Measurements from ENCODE around the gene ZKSCAN1. TPM values are rescaled to one million over a fixed set of nuclear protein-coding genes. Genes with fewer than 3 reads are reported as not detected.

The ZKSCAN1 gene
- total RNA-seq, 1 experiment from 2014 or later = 61.2 TPM

DNA sequence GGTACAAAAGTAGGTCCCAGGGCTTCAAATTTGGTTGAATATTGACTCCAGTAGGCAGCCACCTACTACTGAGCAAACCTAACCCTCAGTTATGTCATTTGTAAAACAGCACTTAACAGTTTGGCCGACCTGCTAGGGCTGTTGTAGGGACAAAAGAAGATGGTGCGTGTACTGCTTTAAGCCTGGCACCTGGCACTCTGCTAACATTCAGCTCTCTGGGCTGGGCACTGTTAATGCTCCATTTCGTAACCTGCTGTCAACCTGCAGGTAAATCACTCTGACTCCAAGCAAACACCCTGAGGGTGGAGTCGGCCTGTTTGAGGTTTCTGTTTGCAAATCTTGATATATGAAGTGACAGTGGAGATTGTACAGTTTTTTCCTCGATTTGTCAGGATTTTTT lies 7.2 kb downstream of the ZKSCAN1 start:
- H3K9me2 ChIP-seq (ENCODE audit: insufficient read depth) = no peaks in the 10 kb centered on the region
- no peak for ATAC-seq
- no peaks in the 10 kb centered on the region; the same call in 1 of the 2 replicates for H4K20me1 ChIP-seq (ENCODE audit: insufficient read depth)
- intact Hi-C loops (cut with micrococcal nuclease) = no loop called here
- no peaks in the 10 kb centered on the region for H3K27me3 ChIP-seq (ENCODE audit: insufficient read depth, low read length)
- peaks cover 53% of the 10 kb centered on the region for H3K79me2 ChIP-seq (ENCODE audit: insufficient read depth, low read length)
- no peaks in the 10 kb centered on the region for H3K4me1 ChIP-seq (ENCODE audit: control insufficient read depth in 1 of 2, insufficient read depth in 2 of 2, low read length in 2 of 2)
- no peak overlapping the region for H3K4me2 ChIP-seq (ENCODE audit: low read length)
- H3K27ac ChIP-seq (ENCODE audit: low read depth, low read length) = no peak overlapping the region
- H3K36me3 ChIP-seq (ENCODE audit: control insufficient read depth in 1 of 2, insufficient read depth in 2 of 2, low read length in 2 of 2) = peaks cover 21 to 39% of the 10 kb centered on the region in 2 experiments
- H3K4me3 ChIP-seq (replicated peaks in 1 of 2; ENCODE audit: low read depth in 1 of 2, low read length in 2 of 2) = no peak overlapping the region
- no TSS peak for BruUV-seq (replicated peaks)
- H3K9me3 ChIP-seq (ENCODE audit: control insufficient read depth in 1 of 2, insufficient read depth in 1 of 2, low read depth in 1 of 2, low read length in 2 of 2) = no peaks in the 10 kb centered on the region
- DNase-seq (ENCODE audit: low read depth, low spot score) = no peak
- TF ChIP-seq EZH2phosphoT487 (IDR thresholded peaks at IDR 0.05; ENCODE audit: borderline replicate concordance) (no peak), FOSL1 (IDR thresholded peaks at IDR 0.05; ENCODE audit: low read depth) (no peak), RAD21 (IDR thresholded peaks at IDR 0.05; ENCODE audit: low read depth) (no peak), EGR1 (IDR thresholded peaks at IDR 0.05; ENCODE audit: low read depth) (no peak), POLR2A (IDR thresholded peaks at IDR 0.05; ENCODE audit: borderline replicate concordance, extremely low read depth, insufficient read depth, insufficient read length) (no peak), MAX (IDR thresholded peaks at IDR 0.05) (no peak)
- TF ChIP-seq, protein P1, sequence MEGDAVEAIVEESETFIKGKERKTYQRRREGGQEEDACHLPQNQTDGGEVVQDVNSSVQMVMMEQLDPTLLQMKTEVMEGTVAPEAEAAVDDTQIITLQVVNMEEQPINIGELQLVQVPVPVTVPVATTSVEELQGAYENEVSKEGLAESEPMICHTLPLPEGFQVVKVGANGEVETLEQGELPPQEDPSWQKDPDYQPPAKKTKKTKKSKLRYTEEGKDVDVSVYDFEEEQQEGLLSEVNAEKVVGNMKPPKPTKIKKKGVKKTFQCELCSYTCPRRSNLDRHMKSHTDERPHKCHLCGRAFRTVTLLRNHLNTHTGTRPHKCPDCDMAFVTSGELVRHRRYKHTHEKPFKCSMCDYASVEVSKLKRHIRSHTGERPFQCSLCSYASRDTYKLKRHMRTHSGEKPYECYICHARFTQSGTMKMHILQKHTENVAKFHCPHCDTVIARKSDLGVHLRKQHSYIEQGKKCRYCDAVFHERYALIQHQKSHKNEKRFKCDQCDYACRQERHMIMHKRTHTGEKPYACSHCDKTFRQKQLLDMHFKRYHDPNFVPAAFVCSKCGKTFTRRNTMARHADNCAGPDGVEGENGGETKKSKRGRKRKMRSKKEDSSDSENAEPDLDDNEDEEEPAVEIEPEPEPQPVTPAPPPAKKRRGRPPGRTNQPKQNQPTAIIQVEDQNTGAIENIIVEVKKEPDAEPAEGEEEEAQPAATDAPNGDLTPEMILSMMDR (IDR thresholded peaks at IDR 0.05 in 2 of 3, conservative IDR thresholded peaks at IDR 0.05 in 1 of 3; ENCODE audit: borderline replicate concordance in 1 of 3, insufficient read depth in 1 of 3, low read depth in 2 of 3, low read length in 2 of 3) = no peak
- ChIA-PET CTCF (no interaction called here), POLR2A (no interaction called here), RAD21 (ENCODE audit: low non-redundant PET in 1 of 2, low total read pairs in 2 of 2, uncharacterized antibody in 2 of 2, unreplicated experiment in 2 of 2) (no interaction called here)
- no peak overlapping the region for H3K9ac ChIP-seq (ENCODE audit: low read length)
- no peak overlapping the region for H2AFZ ChIP-seq (ENCODE audit: low read depth, low read length, poor library complexity, severe bottlenecking)

DNA sequence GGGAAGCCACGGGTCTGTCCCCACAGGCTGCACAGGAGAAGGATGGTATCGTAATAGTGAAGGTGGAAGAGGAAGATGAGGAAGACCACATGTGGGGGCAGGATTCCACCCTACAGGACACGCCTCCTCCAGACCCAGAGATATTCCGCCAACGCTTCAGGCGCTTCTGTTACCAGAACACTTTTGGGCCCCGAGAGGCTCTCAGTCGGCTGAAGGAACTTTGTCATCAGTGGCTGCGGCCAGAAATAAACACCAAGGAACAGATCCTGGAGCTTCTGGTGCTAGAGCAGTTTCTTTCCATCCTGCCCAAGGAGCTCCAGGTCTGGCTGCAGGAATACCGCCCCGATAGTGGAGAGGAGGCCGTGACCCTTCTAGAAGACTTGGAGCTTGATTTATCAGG lies 8.1 kb downstream of the ZKSCAN1 start:
- POLR2A ChIA-PET = no interaction called here
- no peaks in the 10 kb centered on the region for H3K4me1 ChIP-seq (ENCODE audit: control insufficient read depth in 1 of 2, insufficient read depth in 2 of 2, low read length in 2 of 2)

More for the DNA sequence above, 8.1 kb downstream of the ZKSCAN1 start:
- H3K36me3 ChIP-seq (ENCODE audit: control insufficient read depth in 1 of 2, insufficient read depth in 2 of 2, low read length in 2 of 2) = peaks cover 21 to 41% of the 10 kb centered on the region in 2 experiments
- H3K27me3 ChIP-seq (ENCODE audit: insufficient read depth, low read length) = no peaks in the 10 kb centered on the region
- no peak overlapping the region for H3K4me3 ChIP-seq (replicated peaks in 1 of 2; ENCODE audit: low read depth in 1 of 2, low read length in 2 of 2)
- intact Hi-C loops (cut with micrococcal nuclease) = no loop called here
- ChIA-PET RAD21 (ENCODE audit: low non-redundant PET in 1 of 2, low total read pairs in 2 of 2, uncharacterized antibody in 2 of 2, unreplicated experiment in 2 of 2) (no interaction called here), CTCF (no interaction called here)
- no peak overlapping the region for H3K27ac ChIP-seq (ENCODE audit: low read depth, low read length)
- TF ChIP-seq ELF1 (IDR thresholded peaks at IDR 0.05; ENCODE audit: borderline replicate concordance, low read depth) (no peak), RAD21 (IDR thresholded peaks at IDR 0.05; ENCODE audit: low read depth) (no peak)
- H3K79me2 ChIP-seq (ENCODE audit: insufficient read depth, low read length) = peaks cover 44% of the 10 kb centered on the region
- H3K9me3 ChIP-seq (ENCODE audit: control insufficient read depth in 1 of 2, insufficient read depth in 1 of 2, low read depth in 1 of 2, low read length in 2 of 2) = no peaks in the 10 kb centered on the region
- no peak overlapping the region for H3K4me2 ChIP-seq (ENCODE audit: low read length)
- no peaks in the 10 kb centered on the region; the same call in 1 of the 2 replicates for H4K20me1 ChIP-seq (ENCODE audit: insufficient read depth)
- H2AFZ ChIP-seq (ENCODE audit: low read depth, low read length, poor library complexity, severe bottlenecking) = no peak overlapping the region
- no peak for ATAC-seq
- no peak for DNase-seq (ENCODE audit: low read depth, low spot score)
- no peaks in the 10 kb centered on the region for H3K9me2 ChIP-seq (ENCODE audit: insufficient read depth)
- H3K9ac ChIP-seq (ENCODE audit: low read length) = no peak overlapping the region
- BruUV-seq (replicated peaks) = no TSS peak
